Upper lobe of left lung (tissue), 4 donors: Measurements from ENCODE around the gene KCNAB1.

Experiments
- CTCF ChIP-seq, 6 experiments: fragments of 450-650 bp in 4 of 6; fragments of 200-600 bp in 2 of 6; sonication (generic) in 2 of 6; IDR thresholded peaks; one replicate each; pipeline ENCODE4 v1.5.1; 2016 to 2019; ENCODE audit warnings: antibody characterized with exemption in 6 of 6
- EP300 ChIP-seq, 4 donors: sonication (generic); formaldehyde crosslinking; IDR thresholded peaks; one replicate each; pipeline ENCODE4 v1.5.1; 2017; ENCODE audit warnings: antibody characterized with exemption in 4 of 4, control low read depth in 2 of 4
- POLR2A ChIP-seq, 4 donors: fragments of 450-650 bp; IDR thresholded peaks; one replicate each; pipeline ENCODE4 v1.5.1; 2016 to 2017; ENCODE audit warnings: antibody characterized with exemption in 4 of 4, mild to moderate bottlenecking in 2 of 4
- POLR2AphosphoS5 ChIP-seq, 2 donors: sonication (generic); formaldehyde crosslinking; IDR thresholded peaks; one replicate each; pipeline ENCODE4 v1.5.1; 2017; ENCODE audit warnings: antibody characterized with exemption in 2 of 2

- no peak for TF ChIP-seq CTCF (IDR thresholded peaks at IDR 0.05)
- no peak for TF ChIP-seq POLR2A (IDR thresholded peaks at IDR 0.05)
- TF ChIP-seq EP300 (IDR thresholded peaks at IDR 0.05): no peak
- TF ChIP-seq POLR2AphosphoS5 (IDR thresholded peaks at IDR 0.05): no peak
These were observed 130.2 kb downstream of the KCNAB1 start for GRCh38 chr3:156250550-156250949.
